Heart left ventricle (tissue), 16 donors: ENCODE data around the gene KRT33A. TPM values are rescaled to one million over a fixed set of nuclear protein-coding genes. Genes with fewer than 3 reads are reported as not detected.
"Not testable (repeated sequence)": the region's sequence is repeated elsewhere in the genome, so short reads cannot be mapped to it uniquely, and the experiment has no call there.

Experiments
- ATAC-seq, 4 donors: fragments of 200-7000 bp; cut with Tn5 transposase; one replicate each; pipeline ENCODE4 v1.9.1; 2020 to 2022; ENCODE audit warnings: moderate library complexity in 4 of 4, mild to moderate bottlenecking in 3 of 4, moderate number of reproducible peaks in 1 of 4
- DNase-seq, 5 donors: peaks; one replicate each; pipeline ENCODE4 v3.0.0-alpha.2; 2020
- H3K27ac ChIP-seq, 12 donors: fragments of 200-600 bp; sonication (generic) in 4 of 12; one replicate each; pipeline versions ENCODE4 v1.5.0 to v1.8.0; 2016 to 2022; ENCODE audit warnings: mild to moderate bottlenecking in 2 of 12
- H3K27me3 ChIP-seq, 9 donors: fragments of 200-600 bp; sonication (generic) in 2 of 9; one replicate each; pipeline versions ENCODE4 v1.5.1 to v1.8.0; 2016 to 2022; ENCODE audit warnings: mild to moderate bottlenecking in 3 of 9
- H3K36me3 ChIP-seq, 9 donors: fragments of 200-600 bp; sonication (generic) in 2 of 9; one replicate each; pipeline versions ENCODE4 v1.5.0 to v1.8.0; 2018 to 2022; ENCODE audit warnings: mild to moderate bottlenecking in 2 of 9
- H3K4me1 ChIP-seq, 12 donors: fragments of 200-600 bp; sonication (generic) in 4 of 12; one replicate each; pipeline versions ENCODE4 v1.5.0 to v1.8.0; 2016 to 2022; ENCODE audit warnings: mild to moderate bottlenecking in 3 of 12
- H3K4me3 ChIP-seq, 12 donors: fragments of 200-600 bp; sonication (generic) in 4 of 12; one replicate each; pipeline versions ENCODE4 v1.5.0 to v1.8.0; 2017 to 2022; ENCODE audit warnings: mild to moderate bottlenecking in 9 of 12, moderate library complexity in 4 of 12
- H3K9me3 ChIP-seq, 12 donors: fragments of 200-600 bp; sonication (generic) in 4 of 12; one replicate each; pipeline versions ENCODE4 v1.5.0 to v1.8.0; 2016 to 2022; ENCODE audit warnings: mild to moderate bottlenecking in 1 of 12
- POLR2A ChIP-seq, 2 donors: fragments of 450-650 bp; IDR thresholded peaks; one replicate each; pipeline ENCODE4 v1.6.1; 2017; ENCODE audit warnings: antibody characterized with exemption in 2 of 2, mild to moderate bottlenecking in 2 of 2, moderate library complexity in 2 of 2
- WGBS, 4 donors: extraction: QIAGEN DNeasy Blood & Tissue Kit in 2 of 4; methylation state at CpG; one replicate each; pipeline versions ENCODE4 v1.1.5 to v1.1.7; 2013 to 2018; 5-methylcytosine and 5-hydroxymethylcytosine counted together
- intact Hi-C, 10 donors: fragments of 100-400 bp; cut with DNase I; formaldehyde crosslinking; loops; one replicate each; pipeline versions ENCODE4 v1.11.1 to v1.14.2; 2022
- polyA plus RNA-seq, 2 donors: library from polyadenylated mRNA; stranded (reverse); fragments of 200-250 nt; gene quantifications; one replicate each; pipeline ENCODE4 v1.2.3, GENCODE V29; 2013
- total RNA-seq, 9 donors: library from RNA; depleted of rRNA in 2 of 9; stranded (reverse); fragments of >200 nt in 2 of 9; fragmentation: NEBNext Ultra II Directional in 3 of 9; extraction: Animal tissue kit (Norgen Biotek cat#: 25700) in 3 of 9; gene quantifications; one replicate each; pipeline versions ENCODE4 v1.1.0 to v1.2.4, GENCODE V29; 2016 to 2023
- TF ChIP-seq, protein P1 (sequence below), 12 donors: fragments of 200-600 bp; sonication (generic) in 4 of 12; IDR thresholded peaks; one replicate each; pipeline versions ENCODE4 v1.5.0 to v1.8.0; 2018 to 2022; ENCODE audit warnings: antibody characterized with exemption in 12 of 12, mild to moderate bottlenecking in 5 of 12
- donor health status: ischemic (EF 13 %, LVEDD 7.1; RV severe dilation, severe dysfunction).
- donor health status: healthy with polysubstance abuse.
- donor health status: DM: no; HTN: yes; CAD: no.
- donor health status: DM: no; HTN: no; CAD: no.
- donor health status: ischemic (EF 25% LVEDD 6.9; RV normal size, moderate dysfunction).
- donor health status: ischemic (EF 25% LVEDD 5.7; RV mildly dilated, moderate dysfunction).
- donor health status: healthy.
- donor health status: DM: yes; HTN: yes; CAD: no.
- donor health status: ischemic (EF 35%, LVEDD 5.7; RV mildly dilated, moderate dysfunction).
- donor health status: nonischemic (EF 11% LVEDD 7.7; RV severe dilation, severe dysfunction).
- donor health status: DM: yes; HTN: yes; CAD: no.
- donor health status: PGD.
- donor health status: ischemic (EF 29% LVEDD 5.4; RV normal size, mild dysfunction).
- donor health status: nonischemic (EF 23%, LVEDD 6.1; RV moderate dilation, normal function).

KRT33A gene
- total and polyA plus RNA-seq, 11 donors = not detected

DNA sequence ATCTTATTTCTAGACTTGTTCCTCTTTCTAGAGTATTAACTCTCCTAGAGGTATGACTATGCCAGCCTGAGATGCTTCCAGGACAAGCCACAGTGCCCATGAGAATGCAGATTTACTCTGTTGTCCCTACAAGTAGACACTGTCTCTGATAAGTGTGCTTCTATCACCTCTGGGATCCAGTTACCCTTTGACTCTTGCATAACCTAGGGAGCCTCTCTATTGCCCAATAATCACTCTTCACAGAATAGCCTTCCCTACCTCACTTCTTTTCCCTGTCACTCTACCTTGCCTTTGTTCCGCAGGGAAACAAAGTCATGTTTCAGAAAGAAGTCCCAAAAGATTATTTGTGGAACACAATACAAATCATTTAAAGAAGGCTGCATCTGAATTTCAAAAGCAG is 33.1 kb upstream of the KRT33A start:
- H3K9me3 ChIP-seq = peaks cover 0 to 28% (median 15%) of the 10 kb centered on the region in 12 donors
- H3K4me3 ChIP-seq = no peak overlapping the region
- no peak overlapping the region for H3K27ac ChIP-seq
- intact Hi-C loops = no loop called here
- no peaks in the 10 kb centered on the region for H3K36me3 ChIP-seq
- peaks cover 0 to 10% (median 0%) of the 10 kb centered on the region in 9 donors for H3K27me3 ChIP-seq
- no peaks in the 10 kb centered on the region for H3K4me1 ChIP-seq
- ATAC-seq = no peak
- 96 to 100% (median 97%) methylated on average over 1 of the region's 1 CpG for WGBS, 4 donors
- TF ChIP-seq POLR2A (IDR thresholded peaks at IDR 0.05) = no peak
- TF ChIP-seq, protein P1, sequence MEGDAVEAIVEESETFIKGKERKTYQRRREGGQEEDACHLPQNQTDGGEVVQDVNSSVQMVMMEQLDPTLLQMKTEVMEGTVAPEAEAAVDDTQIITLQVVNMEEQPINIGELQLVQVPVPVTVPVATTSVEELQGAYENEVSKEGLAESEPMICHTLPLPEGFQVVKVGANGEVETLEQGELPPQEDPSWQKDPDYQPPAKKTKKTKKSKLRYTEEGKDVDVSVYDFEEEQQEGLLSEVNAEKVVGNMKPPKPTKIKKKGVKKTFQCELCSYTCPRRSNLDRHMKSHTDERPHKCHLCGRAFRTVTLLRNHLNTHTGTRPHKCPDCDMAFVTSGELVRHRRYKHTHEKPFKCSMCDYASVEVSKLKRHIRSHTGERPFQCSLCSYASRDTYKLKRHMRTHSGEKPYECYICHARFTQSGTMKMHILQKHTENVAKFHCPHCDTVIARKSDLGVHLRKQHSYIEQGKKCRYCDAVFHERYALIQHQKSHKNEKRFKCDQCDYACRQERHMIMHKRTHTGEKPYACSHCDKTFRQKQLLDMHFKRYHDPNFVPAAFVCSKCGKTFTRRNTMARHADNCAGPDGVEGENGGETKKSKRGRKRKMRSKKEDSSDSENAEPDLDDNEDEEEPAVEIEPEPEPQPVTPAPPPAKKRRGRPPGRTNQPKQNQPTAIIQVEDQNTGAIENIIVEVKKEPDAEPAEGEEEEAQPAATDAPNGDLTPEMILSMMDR (IDR thresholded peaks at IDR 0.05) = no peak
- no peak for DNase-seq

- Histone ChIP-seq H3K27me3 (peaks cover 0 to 8% (median 0%) of the 10 kb centered on the region in 9 donors), H3K27ac (no peak overlapping the region), H3K9me3 (peaks cover 0 to 26% (median 14%) of the 10 kb centered on the region in 12 donors), H3K4me3 (no peak overlapping the region), H3K36me3 (no peaks in the 10 kb centered on the region), H3K4me1 (no peaks in the 10 kb centered on the region)
- ATAC-seq (no peak), DNase-seq (no peak)
- TF ChIP-seq, protein P1 (IDR thresholded peaks at IDR 0.05) = no peak
- no peak for TF ChIP-seq POLR2A (IDR thresholded peaks at IDR 0.05)
- WGBS, 4 donors = 74 to 91% (median 87%) methylated on average over 1 of the region's 1 CpG
- intact Hi-C loops = no loop called here
Observed at GRCh38 chr17:41382394-41382793, 31.8 kb upstream of the KRT33A start.

DNA sequence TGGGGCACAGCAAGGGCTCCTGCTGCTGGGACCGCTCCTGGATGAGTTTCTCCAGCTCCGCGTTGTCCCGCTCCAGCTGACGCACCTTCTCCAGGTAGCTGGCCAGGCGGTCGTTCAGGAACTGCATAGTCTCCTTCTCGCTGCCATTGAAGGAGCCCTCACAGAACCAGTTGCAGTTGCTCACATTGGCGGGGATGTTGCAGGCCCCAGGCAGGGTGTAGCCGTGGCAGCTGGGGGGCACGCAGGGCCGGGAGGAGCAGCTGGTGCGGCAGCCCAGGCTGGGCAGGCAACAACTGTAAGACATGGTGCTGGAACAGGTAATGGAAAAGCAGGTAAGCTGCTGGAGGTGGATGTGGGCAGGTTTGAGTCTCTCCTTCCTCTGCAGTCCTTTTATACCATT is 31.3 kb upstream of the KRT33A start, which contains the start of gene KRT34:
TSS of gene KRT34 (minus strand) at position 364 of the 400 bp plus-strand sequence. CDS start at position 304, 60 bp downstream.
- WGBS, 4 donors = 87 to 90% (median 89%) methylated on average over 12 to 13 of the region's 13 CpGs
- H3K27me3 ChIP-seq, H3K4me1 ChIP-seq, H3K27ac ChIP-seq, H3K4me3 ChIP-seq, H3K36me3 ChIP-seq, intact Hi-C loops, DNase-seq, ATAC-seq: not testable (repeated sequence)
- peaks cover 0 to 21% (median 12%) of the 10 kb centered on the region in 12 donors for H3K9me3 ChIP-seq

DNA sequence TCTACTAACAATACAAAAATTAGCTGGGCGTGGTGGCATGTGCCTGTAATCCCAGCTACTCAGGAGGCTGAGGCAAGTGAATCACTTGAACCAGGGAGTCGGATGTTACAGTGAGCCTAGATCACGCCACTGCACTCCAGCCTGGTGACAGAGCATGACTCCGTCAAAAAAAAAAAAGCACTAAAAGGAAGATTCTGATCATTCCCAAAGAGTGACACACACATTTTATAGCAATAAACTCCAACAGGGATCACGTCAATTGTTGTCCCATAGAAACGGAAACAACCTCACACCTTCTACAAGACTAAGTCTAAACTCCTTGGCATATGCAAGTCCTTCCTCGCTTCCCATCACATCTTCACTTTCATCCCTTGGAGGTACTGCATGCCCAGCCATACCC is 29.5 kb upstream of the KRT33A start:
- WGBS, 4 donors = 83 to 92% (median 89%) methylated on average over 7 of the region's 7 CpGs
- H3K27me3 ChIP-seq, H3K9me3 ChIP-seq, H3K4me3 ChIP-seq, DNase-seq, H3K27ac ChIP-seq, H3K4me1 ChIP-seq, H3K36me3 ChIP-seq, intact Hi-C loops, ATAC-seq: not testable (repeated sequence)

DNA sequence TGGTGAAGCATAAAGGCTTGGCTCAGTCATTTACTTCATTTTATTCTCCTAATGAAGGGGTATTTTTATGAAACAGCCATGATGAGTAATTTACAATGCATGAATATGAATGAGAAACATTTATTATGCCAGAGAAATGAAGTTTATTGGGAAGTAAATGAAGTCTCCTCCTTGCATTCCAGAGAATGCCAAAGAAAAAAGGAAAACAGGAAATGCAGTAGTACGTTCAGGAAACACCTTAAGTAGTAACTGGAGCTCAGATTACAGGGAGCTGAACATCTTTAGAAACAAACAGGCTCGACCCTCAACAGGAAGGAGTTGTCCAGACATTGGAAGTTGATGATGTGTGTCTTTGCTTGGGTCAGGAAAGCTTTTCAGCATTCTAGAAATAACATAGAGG is 26.9 kb upstream of the KRT33A start:
- intact Hi-C loops = no loop called here
- TF ChIP-seq, protein P1 (IDR thresholded peaks at IDR 0.05) = no peak
- no peak for TF ChIP-seq POLR2A (IDR thresholded peaks at IDR 0.05)
- Histone ChIP-seq H3K27me3 (peaks cover 0 to 9% (median 0%) of the 10 kb centered on the region in 9 donors), H3K9me3 (peaks cover 0 to 4% (median 0%) of the 10 kb centered on the region in 12 donors), H3K4me3 (no peak overlapping the region), H3K4me1 (no peaks in the 10 kb centered on the region), H3K27ac (no peak overlapping the region), H3K36me3 (no peaks in the 10 kb centered on the region)
- WGBS, 4 donors = 18 to 29% (median 24%) methylated on average over 2 of the region's 2 CpGs
- ATAC-seq (no peak), DNase-seq (no peak)
